Panc1 (cell line): ENCODE measurements around the gene SF3A1. TPM values are rescaled to one million over a fixed set of nuclear protein-coding genes. Genes with fewer than 3 reads are reported as not detected.

Experiments
- ATAC-seq: fragments of 200-7000 bp; cut with Tn5 transposase; 2 replicates; pipeline ENCODE4 v1.9.1; 2020; ENCODE audit warnings: mild to moderate bottlenecking, moderate library complexity
- BruUV-seq: library from RNA; stranded (reverse); fragments of 400-500 nt; replicated peaks from 2 replicates; lab custom pipeline; 2021; lab: Mats Ljungman, UMichigan
- CTCF ChIA-PET: fragments of 300-600 bp; sonication (Branson Sonifier 250); formaldehyde crosslinking; loops from one replicate; lab custom pipeline; 2022; ENCODE audit warnings: antibody characterized with exemption; lab: Charles Lee
- POLR2A ChIA-PET: fragments of 300-600 bp; sonication (Branson Sonifier 250); formaldehyde crosslinking; loops from one replicate; lab custom pipeline; 2022; ENCODE audit warnings: antibody characterized with exemption; lab: Charles Lee
- DNase-seq: peaks from one replicate; pipeline ENCODE4 v3.0.0-alpha.2; 2010; ENCODE audit warnings: low read depth, low spot score
- H3K27ac ChIP-seq: 2 replicates; pipeline ENCODE4 v1.5.1; 2011; ENCODE audit warnings: mild to moderate bottlenecking, low read length, inconsistent platforms
- H3K27me3 ChIP-seq: fragments of 200-500 bp; sonication (Bioruptor generic); 2 replicates; pipeline ENCODE4 v1.6.0; 2014; ENCODE audit warnings: low read length, inconsistent platforms; ENCODE audit not compliant: control insufficient read depth, insufficient read depth
- H3K36me3 ChIP-seq: fragments of 200-500 bp; sonication (Bioruptor generic); 2 replicates; pipeline ENCODE4 v1.5.1; 2014; ENCODE audit warnings: inconsistent platforms, mild to moderate bottlenecking, low read length, moderate library complexity; ENCODE audit not compliant: control insufficient read depth, insufficient read depth
- H3K4me1 ChIP-seq: 2 replicates; pipeline ENCODE4 v1.5.1; 2011; ENCODE audit warnings: inconsistent platforms, mild to moderate bottlenecking, low read length, moderate library complexity; ENCODE audit not compliant: control insufficient read depth, insufficient read depth
- H3K4me3 ChIP-seq, 2 experiments: 2 replicates each; pipeline ENCODE4 v1.5.1; 2011 to 2012; ENCODE audit warnings: low read depth in 2 of 2, low read length in 2 of 2, mild to moderate bottlenecking in 2 of 2, inconsistent platforms in 1 of 2, moderate library complexity in 1 of 2
- H3K9me3 ChIP-seq: fragments of 200-500 bp; sonication (Bioruptor generic); 2 replicates; pipeline ENCODE4 v1.5.1; 2014; ENCODE audit warnings: low read depth, mild to moderate bottlenecking, inconsistent platforms, low read length, moderate library complexity; ENCODE audit not compliant: control insufficient read depth, insufficient read depth
- CTCF ChIP-seq: fragments of 450-650 bp; IDR thresholded peaks from 2 replicates; pipeline ENCODE4 v1.5.1; 2017; ENCODE audit warnings: mild to moderate bottlenecking
- POLR2AphosphoS5 ChIP-seq: IDR thresholded peaks from 2 replicates; pipeline ENCODE4 v1.6.1; 2012; ENCODE audit warnings: mild to moderate bottlenecking, low read depth, low read length, moderate library complexity
- REST ChIP-seq, 2 experiments: IDR thresholded peaks; 2 replicates each; pipeline ENCODE4 v1.6.1; 2011 to 2012; ENCODE audit warnings: low read depth in 2 of 2, control low read depth in 1 of 2, low read length in 1 of 2, mild to moderate bottlenecking in 1 of 2, moderate library complexity in 1 of 2; ENCODE audit not compliant: insufficient read depth in 1 of 2
- SIN3A ChIP-seq: IDR thresholded peaks from 2 replicates; pipeline ENCODE4 v1.6.1; 2012; ENCODE audit warnings: low read depth, mild to moderate bottlenecking, low read length, moderate library complexity, borderline replicate concordance; ENCODE audit not compliant: insufficient read depth
- TCF7L2 ChIP-seq: IDR thresholded peaks from 2 replicates; pipeline ENCODE4 v1.6.1; 2011; ENCODE audit warnings: mild to moderate bottlenecking, low read depth, low read length, inconsistent platforms
- in situ Hi-C: cut with HindIII; loops from 2 replicates; pipeline ENCODE4 v1.10.0; 2016; ENCODE audit warnings: low sequenced_read_pairs, low pct_unique_long_range_greater_than_20kb
- intact Hi-C: fragments of 100-400 bp; cut with micrococcal nuclease; formaldehyde crosslinking; loops from one replicate; pipeline ENCODE4 v1.10.0; 2022; ENCODE audit not compliant: unreplicated experiment
- total RNA-seq: library from RNA; stranded (reverse); gene quantifications from one replicate; pipeline ENCODE4 v1.2.1, GENCODE V29; 2021; ENCODE audit not compliant: unreplicated experiment

The SF3A1 gene
- total RNA-seq, 1 experiment from 2014 or later: 176 TPM

- ChIA-PET POLR2A (no interaction called here), CTCF (no interaction called here)
- ATAC-seq (no peak), DNase-seq (no peak)
- BruUV-seq: no TSS peak
- Histone ChIP-seq H3K4me1 (peaks cover 19% of the 10 kb centered on the region), H3K27ac (no peak overlapping the region), H3K4me3 (no peak overlapping the region), H3K9me3 (no peaks in the 10 kb centered on the region), H3K36me3 (no peaks in the 10 kb centered on the region; the same call in 1 of the 2 replicates), H3K27me3 (no peaks in the 10 kb centered on the region)
- TF ChIP-seq POLR2AphosphoS5: no peak
- TF ChIP-seq CTCF: no peak
- TF ChIP-seq TCF7L2: no peak
- TF ChIP-seq REST (IDR thresholded peaks at IDR 0.05; ENCODE audit: insufficient read depth in 1 of 2, low read depth in 2 of 2, low read length in 1 of 2): no peak
- no peak for TF ChIP-seq SIN3A
- in situ Hi-C loops (no loop called here), intact Hi-C loops (no loop called here)
Measured at GRCh38 chr22:30293026-30293425, 63.7 kb downstream of the SF3A1 start.

- Histone ChIP-seq H3K9me3 (no peaks in the 10 kb centered on the region), H3K4me1 (peaks cover 19% of the 10 kb centered on the region), H3K4me3 (no peak overlapping the region), H3K27ac (no peak overlapping the region), H3K36me3 (no peaks in the 10 kb centered on the region; the same call in 1 of the 2 replicates), H3K27me3 (no peaks in the 10 kb centered on the region)
- no peak for TF ChIP-seq TCF7L2
- no peak for TF ChIP-seq POLR2AphosphoS5
- TF ChIP-seq CTCF: no peak
- TF ChIP-seq REST (IDR thresholded peaks at IDR 0.05; ENCODE audit: insufficient read depth in 1 of 2, low read depth in 2 of 2, low read length in 1 of 2): no peak
- no peak for TF ChIP-seq SIN3A
- intact Hi-C loops (no loop called here), in situ Hi-C loops (no loop called here)
- CTCF ChIA-PET: no interaction called here
- no TSS peak for BruUV-seq
- no peak for DNase-seq
- POLR2A ChIA-PET: no interaction called here
- no peak for ATAC-seq
Measured at GRCh38 chr22:30292069-30292970, 64.4 kb downstream of the SF3A1 start.
